Measurements from ENCODE around the gene SH3D19. TPM values are rescaled to one million over a fixed set of nuclear protein-coding genes. Genes with fewer than 3 reads are reported as not detected.
"Not testable (repeated sequence)": the region's sequence is repeated elsewhere in the genome, so short reads cannot be mapped to it uniquely, and the experiment has no call there.

The SH3D19 gene
- total RNA-seq, 1 experiment from 2014 or later = 15.5 TPM

DNA sequence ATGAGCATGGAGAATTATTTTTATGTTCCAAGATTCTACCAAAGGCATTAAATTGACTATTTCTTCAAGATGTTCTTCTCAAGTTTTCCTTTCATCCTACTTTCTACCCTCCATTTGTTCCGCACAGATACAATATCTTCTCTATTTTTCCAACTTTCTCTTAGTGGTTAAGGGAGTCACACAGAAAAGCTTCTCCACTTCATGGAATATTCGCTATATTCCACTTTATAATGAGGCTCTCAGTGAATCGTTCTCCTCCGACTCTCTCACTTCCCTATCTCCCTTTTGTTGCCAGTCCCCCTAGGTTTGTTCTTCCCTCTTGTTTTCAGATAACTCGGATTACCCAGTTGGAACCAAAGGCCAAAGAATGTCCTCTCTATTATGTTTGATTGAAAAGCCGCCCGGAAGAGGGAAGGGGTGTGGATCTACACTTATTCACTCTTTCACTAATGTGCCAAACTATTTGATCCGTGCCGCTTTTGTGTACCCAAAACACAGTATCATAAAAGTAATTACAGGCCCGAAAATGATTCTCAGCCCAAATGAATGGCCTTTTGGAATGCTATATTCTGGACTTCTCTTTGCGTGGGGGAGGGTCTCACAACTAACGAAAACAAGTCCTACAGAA, 1.2 kb downstream of the SH3D19 start:
- no peak for DNase-seq
- Mint-ChIP-seq H3K9me3 (ENCODE audit: low read depth, unreplicated experiment) (no peaks in the 10 kb centered on the region), H3K4me1 (ENCODE audit: low read depth, unreplicated experiment) (peaks cover 52% of the 10 kb centered on the region), H3K27ac (ENCODE audit: unreplicated experiment) (peak overlapping the region; percentile 2), H3K27me3 (ENCODE audit: unreplicated experiment) (no peaks in the 10 kb centered on the region), H3K36me3 (ENCODE audit: insufficient read depth, unreplicated experiment) (peaks cover 17% of the 10 kb centered on the region), H3K4me3 (ENCODE audit: low read depth, unreplicated experiment) (peak overlapping the region; percentile 85)
- CTCF ChIA-PET = no interaction called here
- no peak for TF ChIP-seq CTCF (IDR thresholded peaks at IDR 0.05; ENCODE audit: unreplicated experiment)
- BruUV-seq (replicated peaks) = no TSS peak
- intact Hi-C loops (cut with micrococcal nuclease; ENCODE audit: unreplicated experiment) = no loop called here

DNA sequence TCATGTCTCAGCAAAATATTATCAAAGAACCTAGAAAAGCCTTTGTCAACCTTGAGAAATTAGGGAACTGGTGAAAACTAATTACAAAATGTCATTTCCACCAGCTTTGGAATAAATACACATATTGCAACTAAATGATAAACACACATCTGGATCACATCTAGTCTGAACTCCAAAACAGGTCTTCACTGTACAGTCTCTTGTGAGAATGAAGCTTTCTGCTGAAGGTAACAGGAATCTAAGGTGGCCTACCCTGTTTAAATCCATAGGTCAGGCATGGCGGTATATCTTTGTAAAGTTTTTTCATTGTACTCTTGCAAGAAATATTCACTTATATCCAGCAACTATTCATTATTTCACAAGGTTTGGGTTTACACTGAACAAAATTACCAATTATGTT, 1.7 kb downstream of the SH3D19 start:
- Mint-ChIP-seq H3K36me3 (ENCODE audit: insufficient read depth, unreplicated experiment) (peaks cover 17% of the 10 kb centered on the region), H3K27me3 (ENCODE audit: unreplicated experiment) (no peaks in the 10 kb centered on the region), H3K9me3 (ENCODE audit: low read depth, unreplicated experiment) (no peaks in the 10 kb centered on the region), H3K27ac (ENCODE audit: unreplicated experiment) (no peak overlapping the region), H3K4me3 (ENCODE audit: low read depth, unreplicated experiment) (peak overlapping the region; percentile 85), H3K4me1 (ENCODE audit: low read depth, unreplicated experiment) (peaks cover 46% of the 10 kb centered on the region)
- no peak for TF ChIP-seq CTCF (IDR thresholded peaks at IDR 0.05; ENCODE audit: unreplicated experiment)
- intact Hi-C loops (cut with micrococcal nuclease; ENCODE audit: unreplicated experiment) = no loop called here
- CTCF ChIA-PET = interaction anchor here (0.6 kb wide), 1 partner anchor 1218 kb away, joined by 7 read pairs; no protein-coding TSS in a partner anchor
- BruUV-seq (replicated peaks) = no TSS peak
- no peak for DNase-seq

DNA sequence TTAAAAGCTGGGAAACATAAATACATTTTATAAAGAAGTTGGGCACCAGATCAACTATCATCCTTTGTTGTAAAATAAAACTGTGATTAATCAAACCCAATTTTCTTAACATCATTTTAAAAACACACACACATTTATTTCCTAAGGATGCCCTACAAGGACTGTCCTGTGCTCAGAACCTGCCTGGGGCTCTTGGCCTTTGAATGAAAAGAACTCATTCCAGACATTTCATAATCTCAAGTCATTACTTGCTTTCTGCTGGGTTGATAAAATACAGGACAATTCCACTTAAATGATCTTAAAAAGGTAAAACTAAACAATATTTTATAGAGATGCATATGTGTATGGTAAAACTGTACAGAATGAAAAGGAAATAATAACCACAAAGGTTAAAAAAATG, 2.8 kb downstream of the SH3D19 start:
- TF ChIP-seq CTCF (IDR thresholded peaks at IDR 0.05; ENCODE audit: unreplicated experiment) = no peak
- peaks cover 46% of the 10 kb centered on the region for H3K4me1 Mint-ChIP-seq (ENCODE audit: low read depth, unreplicated experiment)
- CTCF ChIA-PET = interaction anchor here (0.5 to 0.6 kb wide), 2 partner anchors 19 to 136 kb away, joined by 3 to 4 read pairs; no protein-coding TSS in a partner anchor
- no peaks in the 10 kb centered on the region for H3K9me3 Mint-ChIP-seq (ENCODE audit: low read depth, unreplicated experiment)
- H3K36me3 Mint-ChIP-seq (ENCODE audit: insufficient read depth, unreplicated experiment) = peaks cover 17% of the 10 kb centered on the region
- BruUV-seq (replicated peaks) = no TSS peak
- DNase-seq = no peak
- H3K4me3 Mint-ChIP-seq (ENCODE audit: low read depth, unreplicated experiment) = no peak overlapping the region
- intact Hi-C loops (cut with micrococcal nuclease; ENCODE audit: unreplicated experiment) = no loop called here
- H3K27me3 Mint-ChIP-seq (ENCODE audit: unreplicated experiment) = no peaks in the 10 kb centered on the region
- H3K27ac Mint-ChIP-seq (ENCODE audit: unreplicated experiment) = no peak overlapping the region

DNA sequence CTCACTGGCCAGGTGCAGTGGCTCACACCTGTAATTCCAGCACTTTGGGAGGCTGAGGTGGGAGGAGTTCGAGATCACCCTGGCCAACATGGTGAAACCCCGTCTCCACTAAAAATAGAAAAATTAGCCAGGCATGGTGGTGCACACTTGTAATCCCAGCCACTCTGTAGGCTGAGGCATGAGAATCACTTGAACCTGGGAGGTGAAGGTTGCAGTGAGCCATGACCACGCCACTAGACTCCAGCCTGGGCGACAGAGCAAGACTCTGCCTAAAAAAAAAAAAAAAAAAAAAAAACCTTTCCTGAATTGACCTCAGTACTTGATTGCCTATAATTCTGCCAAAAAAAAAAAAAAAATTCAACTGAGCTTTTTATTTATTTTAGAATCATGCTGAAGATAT, 3.2 kb downstream of the SH3D19 start:
- CTCF ChIA-PET = interaction anchor here (0.6 kb wide), 1 partner anchor 136 kb away, joined by 4 read pairs; no protein-coding TSS in a partner anchor
- Mint-ChIP-seq H3K36me3 (ENCODE audit: insufficient read depth, unreplicated experiment) (peaks cover 17% of the 10 kb centered on the region), H3K4me1 (ENCODE audit: low read depth, unreplicated experiment) (peaks cover 46% of the 10 kb centered on the region)
- intact Hi-C loops (cut with micrococcal nuclease; ENCODE audit: unreplicated experiment); BruUV-seq (replicated peaks); H3K4me3 Mint-ChIP-seq (ENCODE audit: low read depth, unreplicated experiment); DNase-seq; H3K27me3 Mint-ChIP-seq (ENCODE audit: unreplicated experiment); H3K9me3 Mint-ChIP-seq (ENCODE audit: low read depth, unreplicated experiment); H3K27ac Mint-ChIP-seq (ENCODE audit: unreplicated experiment): not testable (repeated sequence)

GRCh38 chr4:151321586-151321985, 3.8 kb downstream of the SH3D19 start:
- CTCF ChIA-PET = no interaction called here
- BruUV-seq (replicated peaks) = no TSS peak

More at GRCh38 chr4:151321586-151321985, 3.8 kb downstream of the SH3D19 start:
- Mint-ChIP-seq H3K36me3 (ENCODE audit: insufficient read depth, unreplicated experiment) (peaks cover 17% of the 10 kb centered on the region), H3K4me1 (ENCODE audit: low read depth, unreplicated experiment) (peaks cover 41% of the 10 kb centered on the region), H3K9me3 (ENCODE audit: low read depth, unreplicated experiment) (no peaks in the 10 kb centered on the region), H3K27ac (ENCODE audit: unreplicated experiment) (no peak overlapping the region), H3K4me3 (ENCODE audit: low read depth, unreplicated experiment) (no peak overlapping the region), H3K27me3 (ENCODE audit: unreplicated experiment) (no peaks in the 10 kb centered on the region)
- intact Hi-C loops (cut with micrococcal nuclease; ENCODE audit: unreplicated experiment) = no loop called here
- no peak for DNase-seq
- TF ChIP-seq CTCF (IDR thresholded peaks at IDR 0.05; ENCODE audit: unreplicated experiment) = no peak

Measured in Calu3 (cell line).